Measurements from ENCODE around the gene CLTCL1.

- TF ChIP-seq CTCF (IDR thresholded peaks at IDR 0.05 in 2 of 3, conservative IDR thresholded peaks at IDR 0.05 in 1 of 3; ENCODE audit: borderline replicate concordance in 1 of 3, insufficient read depth in 1 of 3, low read depth in 2 of 3, low read length in 2 of 3) (no peak), YY1 (IDR thresholded peaks at IDR 0.05; ENCODE audit: extremely low read depth, insufficient replicate concordance, low read depth, low read length) (no peak), CEBPB (IDR thresholded peaks at IDR 0.05; ENCODE audit: low read depth) (no peak), JUND (IDR thresholded peaks at IDR 0.05) (no peak), EZH2 (IDR thresholded peaks at IDR 0.05) (no peak), SP1 (IDR thresholded peaks at IDR 0.05; ENCODE audit: low read depth) (no peak), SIN3A (IDR thresholded peaks at IDR 0.05; ENCODE audit: low read depth) (no peak), ZNF274 (IDR thresholded peaks at IDR 0.05; ENCODE audit: low read depth, low read length) (no peak)
These were observed 108.9 kb downstream of the CLTCL1 start for GRCh38 chr22:19182472-19183157.
